Measurements from ENCODE around the gene TSPAN7.

DNA sequence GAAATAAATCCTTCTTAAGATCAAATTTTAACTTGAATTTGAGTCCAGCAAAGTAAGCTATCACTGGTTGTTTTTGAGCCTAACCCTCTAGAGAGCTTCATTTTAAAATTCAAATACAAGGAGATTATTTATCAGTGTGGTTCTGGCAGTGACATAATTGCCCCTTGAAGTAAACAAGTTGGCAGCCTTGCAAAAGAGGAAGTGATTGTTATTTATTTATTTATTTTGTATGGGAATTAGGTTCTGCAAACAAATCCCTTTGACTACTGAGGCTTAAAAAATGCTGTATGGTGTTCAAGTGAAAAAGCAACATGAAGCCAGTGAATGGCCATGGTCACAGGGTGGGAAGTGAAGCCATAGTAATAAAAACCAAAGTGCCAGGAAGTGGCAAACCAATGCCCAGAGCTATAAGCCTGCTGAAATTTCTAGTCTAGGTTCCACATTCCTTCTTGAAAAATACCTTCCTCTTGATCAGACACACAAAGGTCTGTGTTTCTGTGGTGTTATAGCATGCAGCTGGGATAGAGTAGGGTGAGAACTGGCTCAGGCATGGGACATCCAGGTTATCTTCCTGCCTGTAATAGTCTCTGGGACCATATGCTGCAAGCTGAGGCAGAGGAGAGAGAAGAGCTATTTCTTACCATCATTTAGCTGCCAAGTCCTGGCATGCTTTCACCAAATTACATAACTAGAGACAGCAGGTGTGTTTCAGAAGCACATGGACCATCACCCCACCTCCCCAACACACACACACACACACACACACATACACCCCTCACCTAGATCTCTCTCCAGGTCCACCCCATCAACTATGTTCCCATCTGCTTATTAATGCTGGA, 47.1 kb upstream of the TSPAN7 start:
- TF ChIP-seq, protein P1, sequence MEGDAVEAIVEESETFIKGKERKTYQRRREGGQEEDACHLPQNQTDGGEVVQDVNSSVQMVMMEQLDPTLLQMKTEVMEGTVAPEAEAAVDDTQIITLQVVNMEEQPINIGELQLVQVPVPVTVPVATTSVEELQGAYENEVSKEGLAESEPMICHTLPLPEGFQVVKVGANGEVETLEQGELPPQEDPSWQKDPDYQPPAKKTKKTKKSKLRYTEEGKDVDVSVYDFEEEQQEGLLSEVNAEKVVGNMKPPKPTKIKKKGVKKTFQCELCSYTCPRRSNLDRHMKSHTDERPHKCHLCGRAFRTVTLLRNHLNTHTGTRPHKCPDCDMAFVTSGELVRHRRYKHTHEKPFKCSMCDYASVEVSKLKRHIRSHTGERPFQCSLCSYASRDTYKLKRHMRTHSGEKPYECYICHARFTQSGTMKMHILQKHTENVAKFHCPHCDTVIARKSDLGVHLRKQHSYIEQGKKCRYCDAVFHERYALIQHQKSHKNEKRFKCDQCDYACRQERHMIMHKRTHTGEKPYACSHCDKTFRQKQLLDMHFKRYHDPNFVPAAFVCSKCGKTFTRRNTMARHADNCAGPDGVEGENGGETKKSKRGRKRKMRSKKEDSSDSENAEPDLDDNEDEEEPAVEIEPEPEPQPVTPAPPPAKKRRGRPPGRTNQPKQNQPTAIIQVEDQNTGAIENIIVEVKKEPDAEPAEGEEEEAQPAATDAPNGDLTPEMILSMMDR (IDR thresholded peaks at IDR 0.05; ENCODE audit: extremely low read depth in 1 of 2, insufficient read depth in 1 of 2, low read depth in 1 of 2, low read length in 2 of 2), result no peak
- no peak for TF ChIP-seq FOS (IDR thresholded peaks at IDR 0.05; ENCODE audit: borderline replicate concordance, insufficient read depth, low read length)
- TF ChIP-seq EZH2 (IDR thresholded peaks at IDR 0.05; ENCODE audit: borderline replicate concordance, low read depth, low read length, severe bottlenecking), result no peak
- no peak for TF ChIP-seq POLR2A (IDR thresholded peaks at IDR 0.05; ENCODE audit: low read depth, low read length)
- no peak for TF ChIP-seq POLR2AphosphoS5 (IDR thresholded peaks at IDR 0.05; ENCODE audit: insufficient read depth, low read depth, low read length)
- TF ChIP-seq, protein P2, sequence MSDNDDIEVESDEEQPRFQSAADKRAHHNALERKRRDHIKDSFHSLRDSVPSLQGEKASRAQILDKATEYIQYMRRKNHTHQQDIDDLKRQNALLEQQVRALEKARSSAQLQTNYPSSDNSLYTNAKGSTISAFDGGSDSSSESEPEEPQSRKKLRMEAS (IDR thresholded peaks at IDR 0.05; ENCODE audit: insufficient read depth, insufficient read length), result no peak
- no peak for TF ChIP-seq MYC (IDR thresholded peaks at IDR 0.05; ENCODE audit: low read depth, low read length)
- TF ChIP-seq JUN (IDR thresholded peaks at IDR 0.05; ENCODE audit: borderline replicate concordance, insufficient read depth, insufficient read length, low read depth), result no peak
